CD4-positive, alpha-beta T cell treated with Interleukin-6 at 100 ng/mL for 8 hours (primary cell): ENCODE measurements around the gene LIX1L.

ENCODE experiments used
- DNase-seq: peaks from one replicate; pipeline ENCODE4 v3.0.0-alpha.2; 2020; ENCODE audit warnings: mixed read lengths, low spot score

The LIX1L gene

DNA sequence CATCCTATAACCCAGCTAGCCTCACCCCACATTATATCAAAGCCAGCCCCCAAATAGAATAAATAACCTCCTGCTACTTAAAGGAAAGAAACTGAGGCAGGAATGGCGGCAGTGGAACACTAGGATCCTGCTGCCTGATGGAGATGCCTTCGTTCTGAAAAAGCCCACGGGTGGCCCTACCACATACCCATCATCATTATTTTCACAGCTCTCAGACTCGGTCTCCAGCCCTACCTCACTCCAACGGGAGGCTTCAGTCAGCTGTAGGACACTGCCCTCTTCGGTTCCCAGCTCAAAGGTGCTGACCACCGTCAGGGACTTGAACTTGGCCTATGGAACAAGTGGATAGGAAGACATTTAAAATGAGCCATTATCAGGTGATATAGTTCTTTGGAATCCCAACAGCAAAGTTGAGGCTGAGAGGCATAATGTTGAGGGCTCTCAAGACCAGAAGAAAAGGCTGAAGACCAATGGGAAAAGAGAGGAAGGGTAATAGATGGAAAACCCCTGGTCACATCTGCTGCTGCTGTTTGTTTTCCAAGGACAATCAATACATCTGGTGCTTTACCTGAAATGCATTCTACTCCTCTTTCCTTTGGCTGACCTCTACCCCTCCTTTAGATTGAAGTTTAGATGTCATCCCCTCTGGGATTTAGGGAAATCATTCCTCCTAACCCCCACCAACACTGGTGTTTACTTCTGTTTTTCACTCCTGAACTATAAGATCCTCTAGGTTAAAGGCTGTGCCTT, 64.3 kb downstream of the LIX1L start:
- no peak for DNase-seq

DNA sequence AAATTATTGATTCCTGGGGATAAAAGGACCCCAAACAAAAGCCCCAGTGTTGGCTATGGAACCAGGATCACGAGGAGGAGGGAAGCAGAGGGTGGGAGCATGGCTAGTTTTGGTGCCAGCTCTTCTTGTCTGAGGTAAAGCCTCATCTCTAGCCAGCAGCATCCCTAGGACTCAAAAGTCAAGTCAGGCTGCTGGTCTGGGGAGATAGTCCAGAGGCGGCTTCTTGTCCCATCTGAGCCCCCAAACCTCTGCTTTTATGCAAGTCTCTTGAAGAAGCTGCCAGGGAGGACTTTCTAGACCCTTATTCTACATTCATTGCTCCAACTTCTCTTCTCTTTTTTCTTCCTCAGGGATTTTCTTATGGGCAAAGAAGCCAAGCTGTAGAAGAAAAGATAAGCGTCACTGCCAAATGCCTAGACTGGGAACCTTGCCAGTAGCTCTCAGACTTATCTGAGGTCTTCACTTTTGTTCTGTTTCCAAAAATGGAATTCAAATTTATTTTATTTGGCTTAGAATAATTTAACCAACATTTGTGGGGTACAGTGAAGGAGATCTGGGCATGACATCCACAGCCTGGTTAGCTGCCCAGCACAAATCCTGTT, 65.2 kb downstream of the LIX1L start:
- DNase-seq, result no peak

DNA sequence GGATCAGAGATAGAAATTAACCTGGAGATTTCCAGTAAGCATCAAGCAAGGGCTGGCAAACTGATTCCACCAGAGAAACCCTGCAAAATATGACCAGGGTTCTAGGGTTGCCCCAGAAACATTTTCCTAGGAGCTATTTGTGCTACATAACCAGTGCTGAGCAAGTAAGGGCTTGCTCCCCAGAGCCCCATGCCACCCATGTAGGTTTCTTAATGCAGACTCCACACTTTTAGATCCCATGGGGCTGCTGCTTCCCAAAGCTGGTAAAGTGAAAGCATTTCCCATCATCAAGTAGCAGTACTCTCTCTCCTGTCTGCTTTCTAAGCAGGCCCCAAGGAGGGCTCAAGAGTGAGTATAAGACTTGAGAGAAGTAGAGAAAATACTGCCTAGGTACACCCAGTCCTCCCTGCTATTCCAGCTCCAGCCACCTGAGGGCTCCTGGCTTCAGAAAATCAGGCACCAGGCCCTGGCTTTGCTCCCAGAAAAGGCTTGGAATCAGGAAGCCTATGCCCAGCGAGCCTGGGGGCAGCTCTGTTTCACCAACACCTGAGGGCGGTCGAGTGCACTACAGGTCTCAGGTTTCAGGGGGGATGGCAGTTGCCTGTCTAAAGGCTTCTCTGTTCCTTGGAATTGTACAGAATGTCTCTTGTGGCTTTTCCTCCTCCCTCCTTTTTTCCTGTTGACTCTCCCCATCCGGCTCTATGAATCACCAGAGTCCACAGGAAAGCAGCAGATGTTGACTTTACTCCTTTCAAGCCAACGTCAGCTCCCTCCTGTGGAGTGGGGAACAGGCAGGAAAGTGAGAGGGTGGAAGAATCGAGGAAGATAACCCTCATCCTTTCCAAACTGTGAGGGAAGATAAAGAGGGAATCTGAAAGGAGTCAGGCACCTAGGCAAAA, 66.0 kb downstream of the LIX1L start:
- peak; percentile 22 for DNase-seq

DNA sequence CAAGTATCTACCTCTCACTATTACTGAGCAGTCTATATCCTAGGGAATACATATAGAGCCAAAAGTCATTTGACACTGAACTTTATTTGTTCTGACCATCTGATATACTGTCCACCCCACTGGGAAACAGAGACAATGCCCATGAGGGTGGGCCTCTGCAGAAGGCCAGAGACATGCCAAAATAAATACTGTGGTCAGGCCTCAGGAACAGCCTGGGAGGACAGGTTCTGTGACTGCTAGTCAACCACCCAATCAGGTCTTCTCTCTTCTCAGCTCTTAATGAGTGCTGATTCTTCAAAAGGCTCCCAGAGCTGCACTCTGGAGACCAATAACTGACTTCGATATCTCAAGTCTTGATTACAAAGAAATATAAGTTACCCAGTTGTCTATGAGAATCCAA, 66.7 kb downstream of the LIX1L start:
- no peak for DNase-seq

DNA sequence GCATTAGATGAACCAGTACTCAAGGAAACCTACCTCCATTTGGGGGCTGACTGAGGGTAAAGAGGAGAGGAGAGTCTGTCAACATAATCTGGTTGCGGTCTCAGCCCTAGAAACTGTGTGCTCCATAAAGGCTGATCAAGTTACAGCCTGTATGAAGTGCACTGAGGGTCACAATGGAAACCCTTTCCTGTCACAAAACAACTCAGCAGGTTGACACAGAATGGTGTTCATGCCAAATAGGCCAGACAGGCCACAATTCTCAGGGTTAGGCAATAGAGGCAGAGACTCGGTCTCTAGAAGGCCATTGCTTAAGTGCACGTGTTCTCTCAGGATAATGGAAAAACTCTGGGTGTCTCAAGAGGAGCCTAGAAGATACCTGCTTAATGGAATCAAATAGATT, 68.1 kb downstream of the LIX1L start:
- DNase-seq, result no peak

DNA sequence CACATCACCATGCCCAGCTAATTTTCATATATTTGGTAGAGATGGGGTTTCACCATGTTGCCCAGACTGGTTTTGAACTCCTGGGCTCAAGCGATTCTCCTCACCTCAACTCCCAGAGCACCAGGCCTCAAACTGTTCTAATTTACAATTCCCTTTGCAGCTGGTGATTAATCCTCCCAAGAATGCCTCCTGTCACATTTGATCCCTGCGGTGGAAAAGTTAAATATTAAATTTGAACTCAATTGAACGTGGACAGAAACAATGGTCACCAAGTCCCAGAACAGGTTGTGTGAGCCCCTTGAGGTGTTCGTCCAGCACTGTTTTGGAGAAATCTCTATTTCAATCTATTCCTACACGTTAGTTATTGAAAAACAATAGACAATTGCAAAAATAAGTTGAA, 70.2 kb downstream of the LIX1L start:
- no peak for DNase-seq

DNA sequence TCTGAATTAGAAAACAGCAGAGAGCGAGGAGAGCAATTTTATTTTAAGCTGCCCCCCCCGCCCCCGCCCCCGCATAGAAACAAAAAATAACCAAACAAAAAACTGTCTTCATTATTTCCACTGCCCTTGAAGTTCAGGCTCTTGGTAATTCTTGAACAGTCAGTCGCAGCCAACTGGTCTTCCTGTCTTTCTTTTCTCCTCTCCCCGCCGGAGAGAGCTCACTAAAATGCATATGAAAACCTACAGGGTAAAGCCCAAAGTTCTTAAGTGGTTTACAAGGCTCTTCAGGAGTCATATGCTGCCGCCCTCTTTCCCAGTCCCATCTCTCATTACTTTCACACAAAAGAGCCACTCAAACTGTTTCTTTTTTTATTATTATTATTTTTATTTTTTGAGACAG, 71.0 kb downstream of the LIX1L start:
- DNase-seq, result no peak

DNA sequence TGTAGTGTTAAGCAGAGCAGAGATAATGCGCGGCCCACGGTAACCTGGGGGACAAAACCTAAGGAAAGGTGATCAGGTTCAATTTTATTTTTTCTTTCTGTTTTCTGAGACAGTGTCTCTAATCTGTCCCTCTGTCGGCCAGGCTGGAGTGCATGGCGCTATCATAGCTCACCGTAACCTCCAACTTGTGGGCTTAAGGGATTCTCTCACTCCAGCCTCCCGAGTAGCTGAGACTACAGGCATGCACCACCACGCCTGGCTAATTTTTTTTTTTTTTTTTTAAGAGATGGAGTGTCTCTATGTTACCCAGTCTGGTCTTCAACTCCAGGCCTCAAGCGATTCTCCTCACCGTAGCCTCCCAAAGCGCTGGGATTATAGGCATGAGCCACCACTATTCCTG, 71.4 kb downstream of the LIX1L start:
- DNase-seq, result no peak

DNA sequence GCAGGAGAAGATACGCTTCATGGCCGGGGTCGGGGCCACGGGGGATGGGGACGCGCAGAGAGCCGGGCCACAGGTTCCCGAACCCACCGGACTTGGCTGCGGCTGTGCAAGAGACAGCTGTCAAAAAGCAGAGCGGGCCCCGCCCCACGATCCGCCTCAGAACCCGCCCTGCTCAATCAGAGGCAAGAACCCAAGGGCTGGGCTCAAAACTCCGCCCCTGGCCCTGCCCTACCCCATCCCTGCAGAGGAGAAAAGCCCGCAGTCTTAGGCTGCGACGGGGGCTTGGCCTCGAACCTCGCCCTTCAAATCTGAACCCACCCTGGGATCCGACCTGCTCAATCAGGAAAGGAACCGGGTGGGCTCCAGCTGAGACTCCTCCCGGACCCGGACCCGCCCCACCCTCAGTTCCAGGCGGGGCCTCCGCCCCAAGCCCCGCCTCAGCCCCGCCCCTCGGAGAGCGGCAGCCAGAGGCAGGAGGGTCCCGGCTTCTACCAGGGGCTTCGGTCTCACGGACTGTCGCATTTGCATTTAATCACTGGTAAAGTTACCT, 72.0 kb downstream of the LIX1L start, which contains the start of gene ANKRD35:
TSS of gene ANKRD35 (minus strand) at position 129 of the 550 bp plus-strand sequence. CDS start at position 21, 108 bp downstream.
- peak; percentile 79 for DNase-seq

DNA sequence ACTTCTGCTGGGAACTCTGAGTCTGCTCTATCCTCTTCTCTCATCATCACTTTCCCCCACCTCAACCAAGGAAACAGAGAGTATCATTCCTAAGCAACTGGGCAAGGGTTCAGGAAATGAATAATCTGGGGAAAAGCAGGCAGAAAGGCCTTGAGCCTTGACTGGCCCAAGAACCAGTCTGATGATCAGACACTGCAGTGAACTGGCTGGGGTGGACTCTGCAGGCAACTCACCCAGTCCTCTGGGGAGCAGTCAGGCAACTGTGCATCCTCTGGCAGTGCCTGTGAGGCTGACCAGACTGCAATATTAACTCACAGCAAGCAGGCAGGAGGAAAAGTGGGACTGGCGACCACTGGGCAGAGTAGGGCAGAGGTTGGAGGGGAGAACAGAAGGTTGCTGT, 73.1 kb downstream of the LIX1L start:
- DNase-seq, result no peak
